IPS-NIHi7 (cell line): ENCODE data around the gene SLC35F3.
A peak's percentile ranks its signal among the peaks of the same experiment; 100 is the strongest.
"Not testable (repeated sequence)": the region's sequence is repeated elsewhere in the genome, so short reads cannot be mapped to it uniquely, and the experiment has no call there.

Source experiments
- DNase-seq: peaks from one replicate; pipeline ENCODE4 v3.0.0; 2012; ENCODE audit warnings: mixed read lengths; ENCODE audit errors: extremely low spot score

Gene SLC35F3

GRCh38 chr1:234288946-234289345 is 384.5 kb downstream of the SLC35F3 start:
- DNase-seq, result no peak

GRCh38 chr1:234289538-234290305 is 385.2 kb downstream of the SLC35F3 start:
- DNase-seq, result no peak

DNA sequence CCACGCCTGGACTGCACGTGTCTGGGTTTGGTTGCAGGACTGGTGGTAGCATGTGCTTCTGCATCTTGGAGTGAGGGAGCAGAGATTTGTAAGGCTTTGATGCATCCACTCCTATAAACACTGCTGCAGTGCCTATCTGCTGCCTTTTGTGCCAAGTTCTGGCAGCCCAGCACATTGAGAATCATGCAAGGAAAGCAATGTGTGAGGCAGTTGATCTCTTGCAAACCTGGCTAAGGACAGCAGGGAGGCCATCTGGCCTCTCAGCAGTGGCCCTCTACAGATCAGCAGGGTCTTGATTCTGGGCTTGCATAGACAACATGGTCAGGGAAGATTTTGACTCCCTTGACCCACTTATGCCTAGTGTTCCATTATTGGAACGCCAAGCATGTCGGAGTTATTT is 387.5 kb downstream of the SLC35F3 start:
- no peak for DNase-seq

DNA sequence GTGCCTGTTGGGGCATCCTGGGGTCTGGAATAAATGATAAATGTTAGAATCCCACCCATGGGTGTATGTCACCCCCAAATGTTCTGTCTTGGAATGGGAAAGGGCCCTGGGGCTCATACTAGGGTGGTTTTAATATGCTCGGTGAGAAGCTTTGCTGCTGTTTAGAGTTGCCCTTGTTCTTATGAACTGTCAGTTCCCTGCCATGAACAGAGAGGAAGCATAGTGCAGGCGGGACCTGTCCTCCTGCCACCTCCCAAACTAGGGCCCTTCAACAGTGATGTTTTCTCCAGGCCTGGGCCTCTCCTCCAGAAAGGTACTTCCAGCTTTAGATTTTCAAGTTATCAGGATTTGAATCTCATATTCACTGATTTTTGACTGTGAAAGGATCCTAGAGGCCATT is 388.1 kb downstream of the SLC35F3 start:
- DNase-seq, result no peak

DNA sequence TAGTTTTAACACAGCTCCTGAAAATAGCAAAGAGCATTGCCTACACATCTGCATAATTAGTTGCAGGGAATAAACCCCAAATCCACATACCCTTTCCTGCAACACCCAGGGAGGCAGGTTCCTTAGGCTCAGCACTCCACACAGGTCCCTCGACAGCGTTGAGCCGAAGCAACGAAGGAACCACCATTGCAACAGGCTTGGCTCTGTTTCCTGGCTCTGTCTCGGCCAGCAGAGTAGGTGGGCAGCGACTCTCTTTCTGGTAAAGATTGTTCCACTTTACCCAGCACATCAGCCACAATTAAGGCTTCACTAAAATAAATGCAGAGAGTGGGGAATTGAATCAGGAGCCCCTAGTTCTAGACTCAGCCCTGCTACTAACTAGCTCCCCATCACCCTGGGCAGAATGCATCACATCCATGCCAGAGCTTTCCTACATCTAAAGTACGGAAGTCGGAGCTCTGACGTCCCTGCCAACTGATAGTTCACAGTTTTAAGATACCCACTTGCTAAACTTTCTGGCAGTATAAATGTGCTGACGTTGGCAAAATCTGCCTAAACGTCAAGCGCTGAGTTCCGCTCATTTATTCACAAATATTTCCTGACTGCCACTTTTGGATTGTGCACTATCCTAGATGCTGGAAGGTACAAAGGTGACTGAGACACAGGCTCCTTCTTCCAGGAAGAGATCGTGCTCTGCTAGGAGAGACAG is 389.8 kb downstream of the SLC35F3 start:
- DNase-seq, result no peak

- DNase-seq, result no peak
These were observed 390.6 kb downstream of the SLC35F3 start for GRCh38 chr1:234295068-234295467.

- no peak for DNase-seq
These were observed 391.1 kb downstream of the SLC35F3 start for GRCh38 chr1:234295626-234296025.

DNA sequence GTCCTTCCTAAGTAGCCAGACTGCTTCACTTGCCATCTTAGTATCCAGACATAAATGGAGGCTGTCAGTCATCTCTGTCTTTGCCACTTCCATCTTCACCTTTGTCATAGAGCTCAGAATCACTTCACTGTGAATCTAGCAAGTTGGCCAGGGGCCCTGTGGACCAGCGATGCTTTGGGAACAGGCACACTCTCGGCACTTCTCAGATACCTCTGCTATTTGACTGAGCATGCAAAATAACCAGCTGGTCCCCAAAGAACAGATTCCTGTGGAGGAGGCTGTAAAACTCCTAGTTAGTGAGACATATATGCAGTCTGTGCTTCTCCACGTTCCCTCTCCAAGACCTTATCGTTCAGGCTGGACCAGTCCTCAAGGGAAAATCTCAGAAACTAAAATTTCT is 392.0 kb downstream of the SLC35F3 start:
- DNase-seq, result no peak

- DNase-seq, result no peak
These were observed 393.2 kb downstream of the SLC35F3 start for GRCh38 chr1:234297668-234298067.

GRCh38 chr1:234300096-234300495 is 395.6 kb downstream of the SLC35F3 start:
- no peak for DNase-seq

DNA sequence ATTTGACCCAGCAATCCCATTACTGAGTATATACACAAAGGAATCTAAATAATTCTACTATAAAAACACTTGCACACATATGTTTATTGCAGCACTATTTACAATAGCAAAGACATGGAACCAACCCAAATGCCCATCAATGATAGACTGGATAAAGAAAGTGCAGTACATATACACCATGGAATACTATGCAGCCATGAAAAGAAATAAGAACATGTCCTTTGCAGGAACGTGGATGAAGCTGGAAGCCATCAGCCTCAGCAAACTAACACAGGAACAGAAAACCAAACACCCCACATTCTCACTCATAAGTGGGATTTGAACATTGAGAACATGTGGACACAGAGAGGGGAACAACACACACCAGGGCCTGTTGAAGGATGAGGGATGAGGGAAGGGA is 397.2 kb downstream of the SLC35F3 start:
- not testable (repeated sequence) for DNase-seq

DNA sequence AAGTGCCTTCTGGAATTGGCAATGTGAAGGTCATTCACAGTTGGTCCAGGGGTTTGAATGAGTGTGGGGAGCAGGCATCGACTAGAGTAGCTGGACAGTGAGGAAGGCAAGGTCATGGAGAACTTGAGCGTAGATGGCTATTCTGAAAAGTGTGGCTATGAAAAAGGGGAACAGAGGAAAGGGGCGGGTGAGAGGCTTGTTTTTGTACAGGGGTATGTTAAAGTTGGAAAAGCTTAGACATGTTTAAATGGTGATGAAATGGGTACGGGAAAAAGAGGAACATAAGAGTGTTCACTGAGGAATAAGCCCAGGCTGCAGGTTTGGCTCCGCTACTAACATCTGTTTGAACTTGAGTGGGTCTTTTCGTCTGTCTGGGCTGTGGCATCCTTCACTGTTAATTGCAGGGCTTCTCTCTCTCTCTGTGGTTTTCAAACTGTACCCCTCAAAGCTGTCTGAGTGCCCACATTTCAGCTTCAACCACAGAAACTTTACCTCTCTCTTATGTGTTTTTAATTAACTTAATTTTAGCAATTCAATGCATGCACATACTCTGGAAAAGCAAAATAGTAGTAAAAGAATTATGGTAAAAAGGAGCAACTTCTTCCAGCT is 398.0 kb downstream of the SLC35F3 start:
- no peak for DNase-seq

DNA sequence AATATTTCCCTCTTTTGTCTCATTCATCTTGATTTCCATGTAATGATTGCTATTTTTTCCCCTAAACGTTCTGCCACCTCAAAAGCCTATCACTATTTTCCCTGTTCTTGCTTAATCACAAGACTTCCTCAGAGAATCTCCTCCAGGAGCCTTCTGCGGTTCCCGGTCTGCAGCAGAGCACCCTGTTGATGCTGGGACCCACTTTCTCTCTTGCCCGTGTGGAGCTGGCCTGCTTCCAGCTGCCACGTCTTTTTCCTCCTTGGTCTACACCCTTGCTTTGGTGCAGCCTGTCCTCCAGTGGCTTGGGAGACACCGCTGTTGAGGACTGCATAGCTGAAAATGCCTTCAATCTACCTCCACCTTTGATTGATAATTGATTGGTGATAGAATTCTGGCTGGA is 398.8 kb downstream of the SLC35F3 start:
- DNase-seq, result no peak

GRCh38 chr1:234307726-234308125 is 403.2 kb downstream of the SLC35F3 start:
- DNase-seq, result no peak

GRCh38 chr1:234309243-234309597 is 404.7 kb downstream of the SLC35F3 start:
- no peak for DNase-seq

- DNase-seq, result peak; percentile 90
These were observed 405.4 kb downstream of the SLC35F3 start for GRCh38 chr1:234309598-234310459.

DNA sequence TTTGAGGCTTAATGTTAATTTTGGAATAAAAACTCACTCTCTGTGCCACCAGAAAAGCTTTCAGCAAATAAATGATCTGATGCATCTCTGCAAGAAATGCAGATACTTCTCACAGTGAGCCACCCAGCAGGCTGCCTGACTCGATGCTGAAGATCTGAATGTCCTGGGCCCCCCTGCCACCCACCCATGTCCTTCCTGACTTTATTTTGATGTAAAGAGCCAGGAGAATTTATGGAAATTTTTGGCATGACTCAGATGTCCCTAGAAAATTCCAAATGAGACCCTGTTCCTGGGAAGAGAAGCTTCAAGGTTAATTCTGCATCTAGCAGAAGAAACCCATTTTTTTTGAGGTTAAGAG is 406.0 kb downstream of the SLC35F3 start:
- no peak for DNase-seq

DNA sequence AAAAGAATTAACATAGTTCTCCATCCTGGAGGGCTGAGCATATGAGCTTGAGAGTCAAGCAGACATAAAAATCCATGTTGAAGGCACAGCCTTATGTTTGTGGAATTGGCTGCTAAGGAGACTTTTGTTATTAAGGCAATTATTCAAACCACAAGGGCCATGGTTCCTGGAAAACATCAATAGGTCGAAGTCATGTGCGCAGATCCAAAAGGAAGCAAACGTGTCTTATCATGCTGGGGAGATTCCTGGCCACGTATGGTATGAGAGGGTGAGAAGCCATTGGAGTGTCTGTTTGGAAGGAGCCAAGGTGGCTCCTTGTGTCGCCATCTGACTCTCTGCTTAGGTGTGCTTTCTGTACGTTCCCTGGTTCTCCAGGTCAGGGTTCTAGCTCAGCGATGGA is 406.9 kb downstream of the SLC35F3 start:
- no peak for DNase-seq

DNA sequence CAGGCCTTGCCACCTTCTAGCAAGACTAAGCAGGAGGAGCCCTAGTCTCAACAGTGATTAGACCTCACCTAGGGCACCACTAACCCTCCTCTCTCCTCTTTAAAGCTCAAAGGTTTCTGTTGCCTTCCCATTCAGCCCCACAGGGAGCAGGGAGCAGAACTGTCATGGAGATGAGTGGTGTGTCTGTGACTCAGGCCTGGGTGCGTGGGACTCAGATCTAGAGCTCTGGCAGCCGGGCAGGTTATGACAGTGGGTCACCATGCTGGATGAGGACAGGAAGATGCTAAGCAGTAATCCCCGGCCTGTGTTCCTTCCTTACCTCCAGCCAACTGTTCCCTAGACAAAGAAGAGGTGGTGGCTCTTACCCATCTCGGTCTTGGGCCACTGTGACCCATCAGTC is 408.7 kb downstream of the SLC35F3 start:
- no peak for DNase-seq

GRCh38 chr1:234315091-234315541 is 410.6 kb downstream of the SLC35F3 start:
- DNase-seq, result no peak

DNA sequence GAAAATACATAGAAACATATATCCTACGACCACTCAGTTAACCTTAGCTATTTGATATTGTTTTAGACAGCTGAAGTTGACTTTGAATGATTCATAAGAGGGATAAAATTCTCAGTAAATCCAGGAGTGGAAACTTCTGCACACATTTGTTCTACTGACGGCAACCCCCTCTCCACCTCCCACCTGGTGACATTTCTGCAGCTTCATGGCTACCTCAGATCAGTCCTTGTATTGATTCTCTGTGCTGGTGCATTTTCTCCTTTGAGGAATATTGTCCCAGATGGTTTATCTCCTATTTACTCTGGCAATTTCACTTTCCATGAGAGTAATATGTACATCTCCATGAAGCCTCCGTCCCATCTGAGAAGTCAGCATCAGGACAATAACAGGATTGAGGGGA is 411.1 kb downstream of the SLC35F3 start:
- DNase-seq, result no peak

- DNase-seq, result no peak
These were observed 412.0 kb downstream of the SLC35F3 start for GRCh38 chr1:234316486-234316885.
